Stimulated activated naive CD4-positive, alpha-beta T cell treated with Interleukin-2 at 50 U/mL for 16 hours (primary cell): ENCODE data around the gene RGS6.

ENCODE experiments used
- DNase-seq: peaks from one replicate; lab custom pipeline; 2025; lab: John Stamatoyannopoulos, UW

The RGS6 gene

DNA sequence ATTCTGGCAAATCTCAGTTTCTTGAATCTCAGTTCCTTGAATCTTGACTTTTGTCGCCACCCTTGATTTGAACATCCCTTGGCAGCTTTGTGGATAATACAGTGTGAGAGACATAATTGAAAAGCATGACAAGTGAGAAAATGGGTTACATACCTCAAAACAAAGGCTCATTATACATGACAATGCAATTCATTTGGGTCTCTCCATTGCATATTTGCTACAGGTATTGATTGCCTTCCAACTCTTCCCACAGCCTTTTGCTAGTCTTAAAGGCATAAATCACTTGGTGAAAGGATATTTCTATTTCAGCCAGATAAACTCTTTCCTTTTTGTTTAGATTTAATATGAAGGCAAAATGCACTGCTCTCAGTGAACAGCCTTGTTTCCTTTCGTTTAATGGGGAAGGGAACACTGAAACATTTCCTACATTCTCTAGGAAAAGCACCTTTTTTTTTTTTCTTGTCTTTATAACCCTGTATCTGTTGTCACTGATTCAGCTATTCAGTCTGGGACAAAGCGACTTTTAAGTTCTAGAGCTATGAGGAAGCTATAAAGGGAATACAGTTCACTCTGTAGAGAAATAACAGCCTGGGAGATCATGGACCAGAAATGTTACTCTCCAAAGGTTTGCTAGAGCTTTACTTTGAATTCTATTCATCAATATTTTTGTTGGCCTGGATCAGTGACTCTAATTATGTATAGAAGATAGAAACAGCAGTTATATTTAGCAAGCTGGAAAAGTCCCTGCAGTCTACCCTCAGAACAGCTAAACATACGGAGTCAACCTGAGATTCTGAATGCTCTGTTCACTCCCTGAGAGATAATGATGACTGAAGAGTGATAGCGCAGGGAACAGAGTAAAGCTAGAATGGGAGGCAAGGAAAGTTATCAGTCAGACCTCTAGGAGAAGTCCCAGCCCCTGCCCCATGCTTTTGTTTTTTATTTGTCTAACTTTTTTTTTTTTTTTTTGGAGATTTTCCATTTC is 311.4 kb downstream of the RGS6 start:
- DNase-seq, result no peak

DNA sequence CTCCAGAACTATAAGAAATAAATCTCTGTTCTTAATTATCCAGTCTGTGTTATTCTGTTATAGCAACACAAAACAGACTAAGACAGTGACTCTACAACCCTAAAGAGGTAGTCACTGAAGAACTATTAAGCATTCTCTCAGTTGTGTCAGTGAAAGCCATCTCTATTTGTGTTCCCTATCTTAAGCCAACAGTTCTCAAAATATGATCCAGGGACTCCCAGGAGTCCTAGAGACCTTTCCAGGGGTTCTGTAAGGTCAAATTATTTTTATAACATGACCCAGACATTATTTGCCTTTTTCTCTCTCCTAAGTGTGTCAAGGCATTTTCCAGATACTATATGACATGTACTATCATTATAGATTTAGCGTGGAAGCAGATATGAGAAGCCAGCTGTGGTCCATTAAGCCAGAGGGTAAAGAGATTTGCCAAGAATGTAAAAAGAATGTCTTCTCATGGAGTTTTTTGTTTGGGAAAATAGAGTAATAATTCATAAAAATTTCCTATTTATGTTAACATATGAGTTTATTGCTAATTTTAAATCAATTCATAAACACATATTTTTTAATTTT is 315.8 kb downstream of the RGS6 start:
- DNase-seq, result no peak

DNA sequence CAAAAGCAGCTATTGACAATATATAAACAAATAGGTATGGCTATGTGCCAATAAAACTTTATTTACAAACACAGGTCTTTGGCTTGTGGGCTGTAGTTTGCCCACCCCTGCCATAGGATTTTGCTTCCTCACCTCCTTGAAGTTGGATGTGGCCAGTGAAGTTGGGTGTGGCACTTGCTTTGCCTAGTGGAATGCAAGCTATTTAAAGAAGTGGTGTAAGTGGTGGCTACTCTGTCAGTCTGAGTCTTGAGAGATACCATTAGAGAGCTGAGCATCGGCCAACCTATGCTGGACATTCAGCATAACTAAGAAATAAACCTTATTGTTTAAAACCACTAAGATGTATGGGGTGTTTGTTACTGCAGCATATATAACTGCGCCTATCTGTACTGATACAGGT is 321.3 kb downstream of the RGS6 start:
- no peak for DNase-seq

DNA sequence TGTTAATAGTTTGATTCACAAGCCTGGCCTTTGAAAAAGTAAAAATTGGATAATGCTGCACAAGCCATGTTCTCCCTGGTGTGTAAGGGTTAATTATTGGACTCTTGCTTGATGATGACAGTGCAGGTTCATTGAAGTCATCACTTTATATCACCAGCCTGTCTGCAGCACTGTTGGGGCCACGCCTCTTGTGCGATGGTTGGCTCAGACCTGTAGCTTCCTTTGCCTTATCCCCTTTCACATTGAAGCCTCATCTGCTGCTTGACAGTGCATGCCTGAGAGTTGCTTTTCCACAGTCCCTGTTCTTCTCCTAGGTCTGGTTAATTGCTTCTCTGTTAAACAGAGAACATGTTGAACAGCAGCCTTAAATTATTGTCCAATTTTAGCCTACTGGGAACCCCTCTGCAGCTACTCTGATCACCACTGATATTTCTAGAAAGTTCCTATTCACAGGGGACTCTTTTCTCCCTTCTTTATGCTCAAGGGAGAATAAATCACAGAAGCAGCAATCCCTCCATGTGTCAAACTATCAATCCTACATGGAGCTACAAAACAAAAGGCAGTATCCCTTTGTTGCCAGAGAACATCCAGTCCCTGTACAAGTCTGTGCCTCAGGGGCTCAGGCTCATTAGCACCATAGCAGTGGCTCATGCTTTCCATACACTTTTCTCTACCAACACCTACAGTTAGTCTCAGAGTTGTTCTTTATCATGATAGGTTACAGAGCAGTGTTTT is 322.1 kb downstream of the RGS6 start:
- DNase-seq, result no peak

DNA sequence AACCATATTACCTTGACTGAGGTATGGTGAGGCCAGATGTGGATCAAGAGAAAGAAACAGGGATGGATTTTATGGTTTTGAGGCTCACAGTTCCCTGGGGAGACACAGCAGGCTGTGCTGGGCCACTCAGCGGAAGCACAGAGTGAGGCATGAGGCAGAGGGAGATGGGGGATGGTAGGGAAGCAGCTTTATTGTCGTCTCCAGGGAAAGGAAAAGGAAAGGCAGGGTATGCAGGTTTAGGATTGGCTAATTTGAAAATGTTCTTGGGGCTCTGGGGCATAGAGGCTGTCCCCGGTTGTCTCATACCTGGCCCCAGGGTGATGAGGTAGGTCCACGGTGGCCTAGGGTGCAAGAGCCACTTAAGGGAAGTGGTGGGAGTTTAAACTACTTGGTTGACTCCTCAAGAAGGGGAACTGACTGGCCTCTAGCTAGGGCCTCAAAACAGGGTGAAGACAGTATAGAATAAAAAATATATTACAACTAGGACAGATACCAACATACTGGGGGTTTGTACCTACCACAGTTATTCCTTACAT is 322.8 kb downstream of the RGS6 start:
- DNase-seq, result no peak

DNA sequence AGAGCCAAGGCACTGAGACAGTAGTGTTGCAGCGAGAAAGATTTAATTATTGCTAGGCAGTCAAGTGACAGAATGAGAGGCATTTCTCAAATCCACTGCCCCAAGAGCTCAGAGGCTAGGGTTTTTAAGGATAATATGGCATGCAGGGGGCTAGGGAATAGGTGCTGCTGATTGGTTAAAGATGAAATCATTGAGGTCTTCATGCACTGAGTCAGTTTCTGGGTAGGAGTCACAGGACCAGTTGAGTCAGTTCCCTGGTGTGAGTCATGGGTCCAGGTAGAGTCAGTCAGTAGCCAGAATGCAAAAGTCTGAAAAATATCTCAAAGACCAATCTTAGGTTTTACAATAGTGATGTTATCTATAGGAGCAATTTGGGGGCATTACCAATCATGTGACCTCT is 323.8 kb downstream of the RGS6 start:
- DNase-seq, result no peak

DNA sequence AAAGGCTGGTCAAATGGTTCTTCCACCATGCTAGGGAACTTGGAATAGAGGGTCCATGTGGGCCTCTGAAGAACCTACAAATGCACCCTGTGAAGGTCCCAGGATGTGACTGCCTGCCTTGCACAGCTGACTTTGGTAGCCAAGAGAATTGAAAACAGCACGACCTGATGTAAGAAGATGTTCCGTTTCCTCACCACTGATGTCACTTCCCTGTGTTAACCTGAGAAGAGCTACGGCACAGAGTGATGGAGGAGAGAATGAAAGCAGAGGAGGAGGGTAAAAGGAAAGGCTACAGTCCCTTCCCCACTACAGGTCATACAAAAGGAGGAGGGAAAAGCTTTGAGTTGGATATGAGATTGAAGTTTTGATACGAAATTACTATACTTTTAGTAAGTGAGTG is 328.8 kb downstream of the RGS6 start:
- no peak for DNase-seq

DNA sequence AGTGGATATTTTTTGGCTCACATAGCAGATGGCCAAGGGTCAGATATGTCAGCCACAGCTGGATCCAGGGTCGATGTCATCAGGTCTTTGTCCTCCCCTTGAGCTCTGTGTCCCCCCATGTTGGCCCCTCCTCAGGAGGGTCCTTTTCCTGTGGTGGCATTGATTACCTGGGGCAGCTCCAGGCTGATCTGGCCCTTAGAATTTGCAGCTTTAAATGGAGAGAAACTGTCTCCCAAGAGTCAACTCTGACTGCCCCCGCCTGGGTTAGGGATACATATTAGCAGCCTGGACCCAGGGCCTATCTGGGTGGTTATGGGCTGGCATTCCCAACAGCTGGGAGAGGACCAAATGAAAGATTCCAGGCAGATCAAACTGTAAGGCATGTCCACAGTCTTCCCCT is 330.5 kb downstream of the RGS6 start:
- no peak for DNase-seq

DNA sequence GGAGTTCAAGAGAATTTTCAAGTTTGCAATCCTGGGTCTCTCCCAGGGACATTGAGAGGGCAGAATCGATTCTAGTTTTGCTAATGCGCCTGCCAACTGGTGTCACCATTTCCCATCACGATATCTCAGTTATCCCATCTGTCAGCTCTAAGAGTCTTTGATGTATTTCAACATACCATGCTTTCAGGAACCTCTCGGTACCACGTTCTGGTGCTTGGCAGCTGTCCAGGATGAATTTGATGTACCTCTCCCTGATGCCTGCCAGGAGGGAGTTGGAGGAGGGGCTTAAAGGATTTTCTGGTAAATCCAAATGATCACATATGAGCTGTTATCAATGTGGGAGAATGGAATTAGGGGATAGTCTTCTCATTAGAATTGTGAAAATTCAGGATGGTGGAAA is 332.5 kb downstream of the RGS6 start:
- no peak for DNase-seq

DNA sequence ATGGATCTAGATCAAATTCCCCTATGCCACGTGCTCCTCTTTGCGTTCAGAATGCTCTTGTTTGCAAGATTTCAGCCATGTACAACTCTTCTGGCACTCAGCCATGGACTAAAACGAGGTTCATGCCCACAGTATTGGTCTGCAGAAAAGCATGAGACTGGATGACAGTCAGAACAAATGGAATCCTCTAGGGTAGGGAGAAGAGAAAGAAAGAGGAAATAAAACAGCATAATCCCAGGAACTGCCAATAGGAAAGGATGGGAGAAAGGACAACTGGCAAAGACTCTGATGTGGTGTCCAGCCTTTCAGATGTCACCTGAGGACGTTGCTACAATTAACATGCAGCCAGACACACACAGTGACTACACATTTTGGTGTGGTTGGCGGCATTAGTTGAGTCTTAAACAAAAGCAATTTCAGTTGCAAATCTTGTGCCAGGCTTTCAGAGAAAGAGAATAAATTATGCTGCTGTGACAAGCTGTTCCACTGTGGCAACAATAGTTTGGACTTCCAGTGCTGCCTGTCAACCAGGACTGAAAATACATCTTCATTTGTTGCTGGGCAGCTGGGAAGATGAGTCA is 338.0 kb downstream of the RGS6 start:
- no peak for DNase-seq

DNA sequence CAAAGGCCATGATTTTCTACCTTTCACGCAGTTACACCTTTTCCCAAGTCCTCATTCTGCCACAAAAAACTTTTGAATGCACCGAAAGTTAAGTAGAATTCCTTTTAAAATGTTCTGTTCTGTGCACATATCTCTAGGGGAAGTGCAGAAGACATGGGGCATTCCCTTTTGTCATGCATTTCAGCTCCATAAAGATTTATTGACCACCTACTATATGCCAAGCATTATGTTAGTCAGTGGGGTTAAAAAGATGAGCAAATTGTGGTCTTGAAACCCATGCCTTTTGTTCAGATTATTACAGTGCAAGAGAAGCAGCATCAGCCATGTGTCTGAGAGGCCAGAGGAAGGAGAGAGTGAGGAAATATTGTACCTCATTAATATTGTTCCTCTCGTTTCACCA is 338.5 kb downstream of the RGS6 start:
- DNase-seq, result no peak

DNA sequence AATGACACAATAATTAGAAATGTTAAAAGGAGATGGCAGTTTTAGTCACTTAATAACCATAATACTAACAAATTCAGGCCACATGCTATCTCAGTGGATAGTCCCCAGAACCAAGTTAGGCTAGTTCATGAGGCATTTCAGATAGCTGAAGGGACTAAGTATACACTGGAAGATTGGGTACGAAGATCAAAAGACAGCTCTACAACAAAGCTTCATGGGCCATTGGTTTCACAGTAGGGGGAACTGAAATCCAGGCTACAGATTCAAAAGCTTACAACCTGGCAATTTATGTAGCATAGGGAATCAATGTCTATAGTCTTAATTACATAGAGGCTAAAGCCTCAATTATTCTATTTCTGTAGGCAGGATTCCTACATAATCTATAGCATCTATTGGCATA is 343.0 kb downstream of the RGS6 start:
- no peak for DNase-seq

DNA sequence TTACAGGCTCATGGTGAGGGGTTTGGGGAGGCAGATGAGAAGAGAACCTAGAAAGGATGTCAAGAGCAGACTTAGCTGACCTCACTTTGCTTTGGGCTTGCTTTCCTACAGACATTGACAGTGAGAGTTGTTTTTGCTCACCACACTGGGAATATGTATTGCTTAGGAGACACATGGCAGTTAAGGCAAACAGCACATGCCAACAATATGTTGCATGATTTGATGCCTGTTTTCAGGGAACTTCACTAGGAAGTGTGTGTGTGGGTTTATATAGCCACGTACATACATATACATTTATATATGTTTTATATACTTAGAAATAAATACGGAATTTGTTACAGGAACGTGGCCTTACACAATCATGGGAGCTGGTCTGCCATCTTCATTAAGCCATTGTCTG is 346.1 kb downstream of the RGS6 start:
- DNase-seq, result no peak

DNA sequence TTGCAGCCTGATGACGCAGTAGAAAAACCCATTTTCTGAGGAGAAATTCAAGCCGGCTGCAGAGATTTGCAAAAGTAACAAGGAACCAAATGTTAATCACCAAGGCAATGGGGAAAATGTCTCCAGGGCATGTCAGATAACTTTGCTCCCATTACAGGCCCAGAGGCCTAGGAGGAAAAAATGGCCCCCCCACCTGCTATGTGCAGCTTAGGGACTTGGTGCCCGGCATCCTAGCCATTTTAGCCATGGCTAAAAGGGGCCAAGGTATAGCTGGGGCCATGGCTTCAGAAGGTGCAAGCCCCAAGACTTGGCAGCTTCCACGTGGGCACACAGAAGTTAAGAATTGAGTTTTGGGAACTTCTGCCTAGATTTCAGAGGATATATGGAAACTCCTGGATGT is 351.9 kb downstream of the RGS6 start:
- no peak for DNase-seq

DNA sequence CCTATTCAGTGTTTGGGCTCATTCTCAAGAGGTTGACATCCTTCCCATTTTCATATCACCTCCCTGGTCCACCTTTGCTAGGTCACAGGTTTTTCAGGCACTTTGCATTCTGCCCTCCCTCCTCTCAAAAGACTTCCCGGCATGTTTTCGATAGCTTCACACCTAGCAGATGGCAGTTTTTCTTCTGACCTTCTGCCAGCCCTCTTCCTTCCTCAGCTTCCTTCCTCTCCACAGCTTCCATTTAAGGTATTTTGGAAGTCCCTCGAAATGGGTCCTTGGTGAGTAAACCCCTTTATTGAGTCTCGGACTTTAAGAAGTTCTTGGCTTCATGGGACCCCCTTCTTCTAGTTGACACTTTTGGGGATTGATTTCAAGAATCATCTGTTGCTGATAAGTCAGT is 358.0 kb downstream of the RGS6 start:
- no peak for DNase-seq

DNA sequence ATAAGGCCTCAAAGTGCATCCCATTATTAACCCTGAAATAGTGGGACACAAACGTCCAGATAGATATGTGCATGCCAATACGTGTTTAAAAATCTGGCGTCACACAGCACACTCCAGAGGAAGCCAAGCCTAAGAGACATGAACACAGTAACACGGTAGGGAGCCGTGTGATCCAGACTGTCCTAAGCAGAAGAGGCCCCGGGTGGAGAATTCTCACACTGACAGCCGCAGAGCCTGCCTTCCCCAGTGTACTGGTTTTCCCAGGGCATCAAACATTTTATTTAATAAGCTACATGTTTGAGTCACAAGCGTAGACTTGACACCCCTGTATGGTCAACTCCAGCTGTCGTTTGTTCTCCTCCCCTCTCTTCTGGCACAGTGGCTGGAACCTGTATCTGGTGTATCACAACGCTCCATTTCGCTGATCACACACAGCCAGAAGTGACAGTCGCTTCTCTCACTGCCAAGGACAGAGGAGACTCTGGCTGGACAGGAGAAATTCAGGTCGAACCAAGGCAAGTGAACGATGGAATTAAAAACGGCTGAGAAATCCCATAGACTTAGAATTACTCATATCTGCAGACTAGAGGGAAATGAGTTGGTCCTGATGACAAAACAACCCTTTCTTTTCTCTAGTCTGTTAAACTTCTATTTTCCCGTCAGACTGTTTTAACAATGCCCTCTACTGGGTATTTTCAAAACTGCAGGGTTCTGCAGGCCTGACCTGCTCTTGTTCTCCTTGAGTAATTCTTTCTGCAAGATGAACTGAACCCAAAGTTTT is 359.9 kb downstream of the RGS6 start:
- DNase-seq, result no peak

DNA sequence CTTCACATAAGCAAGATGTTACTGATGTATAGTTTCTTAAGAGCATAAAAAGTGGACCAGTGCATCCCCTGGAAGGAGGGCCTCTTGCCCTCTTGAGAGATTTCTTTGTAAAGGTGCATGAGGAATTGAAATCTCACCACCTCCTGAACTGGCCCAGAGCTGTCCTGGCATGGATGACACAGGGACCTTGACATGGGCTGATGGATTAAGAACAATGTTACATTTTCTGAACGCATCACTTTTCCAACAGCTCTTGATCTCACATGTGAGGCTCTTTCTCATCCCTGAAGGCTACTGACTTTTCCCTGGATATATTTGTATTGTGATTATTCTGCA is 360.4 kb downstream of the RGS6 start:
- no peak for DNase-seq

DNA sequence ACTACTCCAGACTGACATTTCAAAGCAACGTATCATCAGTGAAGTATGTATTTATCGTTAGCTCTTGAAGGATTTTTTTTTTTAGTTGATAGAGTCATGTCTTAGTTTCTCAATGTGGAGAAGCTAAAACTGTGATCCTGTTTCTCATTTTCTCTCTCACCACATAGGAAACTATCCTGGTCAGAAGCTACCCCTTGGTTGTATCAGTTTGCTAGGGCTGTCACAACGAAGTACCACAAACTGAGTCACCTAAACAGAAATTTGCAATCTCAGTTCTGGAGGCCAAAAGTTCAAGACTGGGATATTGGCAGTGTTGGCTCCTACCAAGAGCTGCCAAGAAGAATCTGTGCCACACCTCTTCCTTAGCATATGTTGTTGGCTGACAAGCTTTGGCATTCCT is 369.1 kb downstream of the RGS6 start:
- no peak for DNase-seq

DNA sequence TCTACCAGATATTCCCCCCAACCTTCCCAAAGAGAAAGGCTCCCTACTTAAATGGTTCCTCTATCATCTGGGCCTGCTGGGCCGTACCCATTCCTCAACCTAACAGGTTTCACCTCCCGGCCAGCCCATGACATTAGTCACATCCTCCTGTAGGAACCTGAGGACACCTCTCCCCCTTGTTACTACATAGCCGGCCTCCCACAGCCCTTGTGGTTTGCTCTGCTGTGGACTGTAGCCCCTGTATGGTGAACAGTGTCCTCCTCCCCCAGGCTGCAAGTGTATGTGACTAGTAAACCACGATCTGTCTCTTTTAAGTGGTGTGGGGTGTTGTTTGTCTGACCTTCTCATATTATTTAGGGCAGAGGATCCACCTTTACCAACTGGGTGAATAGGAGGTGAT is 371.7 kb downstream of the RGS6 start:
- DNase-seq, result no peak

DNA sequence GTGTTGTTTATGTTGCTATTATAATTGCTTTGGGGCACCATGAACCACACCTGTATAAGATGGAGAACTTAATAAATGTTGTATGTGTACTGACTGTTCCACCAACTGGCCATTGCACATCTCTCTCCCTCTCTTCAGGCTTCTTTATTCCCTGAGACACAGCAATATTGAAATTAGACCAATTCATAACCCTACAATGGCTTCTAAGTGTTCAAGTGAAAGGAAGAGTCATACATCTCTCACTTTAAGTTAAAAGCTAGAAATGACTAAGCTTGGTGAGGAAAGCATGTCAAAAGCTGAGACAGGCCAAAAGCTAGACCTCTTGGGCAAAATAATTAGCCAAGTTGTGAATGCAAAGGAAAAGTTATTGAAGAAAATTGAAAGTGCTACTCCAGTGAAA is 373.3 kb downstream of the RGS6 start:
- DNase-seq, result no peak

DNA sequence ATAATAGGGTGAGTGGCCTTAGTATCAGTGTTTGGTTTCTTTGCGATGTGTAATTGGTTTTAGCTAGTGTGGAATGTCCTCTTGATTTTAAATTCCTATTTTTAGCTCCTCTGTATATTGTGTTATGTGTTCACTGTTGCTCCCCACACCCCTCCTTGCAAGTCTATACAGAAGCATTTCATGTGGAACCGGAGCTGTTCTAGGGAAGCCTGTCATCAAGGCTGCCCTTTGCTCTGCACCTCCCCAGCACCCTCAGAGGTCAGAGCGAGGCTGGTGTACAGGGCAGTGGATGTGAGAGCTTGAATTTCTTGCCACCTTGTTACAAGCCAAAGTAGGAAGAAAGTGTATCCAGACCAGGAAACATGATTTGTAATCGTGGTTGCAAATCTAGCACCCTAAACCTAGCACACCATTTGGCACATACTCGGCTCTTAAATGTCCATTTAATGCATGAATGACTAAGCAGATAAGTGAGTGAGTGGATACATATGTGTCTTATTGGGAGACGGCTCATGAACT is 376.8 kb downstream of the RGS6 start:
- DNase-seq, result no peak

DNA sequence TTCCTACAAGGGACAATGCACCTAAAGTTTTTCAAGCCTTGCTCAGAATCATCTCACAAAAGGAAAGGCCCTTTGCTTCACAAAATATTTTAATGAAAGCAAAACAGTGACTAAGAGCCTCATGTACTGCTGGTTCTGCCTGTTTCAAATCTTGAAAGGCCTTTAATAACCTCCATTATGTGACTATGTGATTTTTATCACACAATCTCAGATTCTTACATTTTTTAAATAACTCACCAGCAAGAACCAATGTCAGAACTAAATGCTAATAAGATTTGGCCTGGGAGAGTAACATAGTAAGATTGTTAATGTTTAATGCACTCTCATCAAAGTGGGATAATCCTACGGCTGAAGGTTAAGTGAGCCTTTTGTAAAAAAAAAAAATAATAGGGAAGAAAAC is 378.9 kb downstream of the RGS6 start:
- DNase-seq, result no peak
